Small intestine (tissue), 7 donors: ENCODE data around the gene STK16. TPM values are rescaled to one million over a fixed set of nuclear protein-coding genes. Genes with fewer than 3 reads are reported as not detected.
"Not testable (repeated sequence)": the region's sequence is repeated elsewhere in the genome, so short reads cannot be mapped to it uniquely, and the experiment has no call there.

Source experiments
- DNase-seq, 2 donors: peaks; one replicate each; pipeline versions ENCODE4 v3.0.0 to v3.0.0-alpha.2; 2013
- FAIRE-seq: peaks from 2 replicates; lab custom pipeline; 2012; peaks lifted over from hg19 to GRCh38; lab: Jason Lieb, UNC
- H3K27ac ChIP-seq, 3 donors: one replicate each; pipeline ENCODE4 v1.5.1; 2013; ENCODE audit warnings: low read length in 2 of 3, mild to moderate bottlenecking in 2 of 3, control low read depth in 1 of 3, inconsistent platforms in 1 of 3, low read depth in 1 of 3, moderate library complexity in 1 of 3
- H3K27me3 ChIP-seq, 3 donors: one replicate each; pipeline ENCODE4 v1.6.1; 2013; ENCODE audit warnings: low read length in 3 of 3, inconsistent platforms in 1 of 3; ENCODE audit not compliant: control insufficient read depth in 3 of 3, insufficient read depth in 3 of 3
- H3K36me3 ChIP-seq, 3 donors: one replicate each; pipeline ENCODE4 v1.6.1; 2013; ENCODE audit warnings: low read length in 3 of 3, inconsistent platforms in 1 of 3, low read depth in 1 of 3, mild to moderate bottlenecking in 1 of 3, moderate library complexity in 1 of 3; ENCODE audit not compliant: control insufficient read depth in 3 of 3, insufficient read depth in 2 of 3
- H3K4me1 ChIP-seq, 3 donors: one replicate each; pipeline ENCODE4 v1.6.1; 2013; ENCODE audit warnings: low read length in 2 of 3, inconsistent platforms in 1 of 3, low read depth in 1 of 3, mild to moderate bottlenecking in 1 of 3, moderate library complexity in 1 of 3; ENCODE audit not compliant: control insufficient read depth in 3 of 3, insufficient read depth in 2 of 3
- H3K4me3 ChIP-seq, 3 donors: one replicate each; pipeline ENCODE4 v1.5.1; 2013; ENCODE audit warnings: low read length in 3 of 3, control low read depth in 1 of 3, inconsistent platforms in 1 of 3, low read depth in 1 of 3, mild to moderate bottlenecking in 1 of 3, moderate library complexity in 1 of 3
- H3K9me3 ChIP-seq, 2 donors: one replicate each; pipeline ENCODE4 v1.6.1; 2013; ENCODE audit warnings: low read depth in 1 of 2, low read length in 1 of 2; ENCODE audit not compliant: control insufficient read depth in 2 of 2, insufficient read depth in 1 of 2
- WGBS, 3 donors: extraction: QIAGEN DNeasy Blood & Tissue Kit; methylation state at CpG; one replicate each; pipeline ENCODE4 v1.1.7; 2013; 5-methylcytosine and 5-hydroxymethylcytosine counted together
- polyA plus RNA-seq, 4 donors: library from polyadenylated mRNA; stranded (reverse) in 3 of 4; unstranded in 1 of 4; fragments of 200-250 nt in 3 of 4; fragments of 120-200 nt in 1 of 4; gene quantifications; one replicate each; pipeline versions ENCODE4 v1.2.1 to v1.2.3, GENCODE V29; 2013
- donor health status: healthy with polysubstance abuse.
- donor health status: control.
- donor health status: control.
- donor health status: Bipolar disorder and iron deficiency.
- donor health status: healthy.

Gene STK16
- polyA plus RNA-seq, 4 donors = 31.1 to 53.4 (median 42.6) TPM

- peak overlapping the region; percentile 65 to 77 (median 73) for H3K4me3 ChIP-seq
- peaks cover 0 to 39% (median 0%) of the 10 kb centered on the region in 3 donors for H3K27me3 ChIP-seq
- H3K27ac ChIP-seq = peak overlapping the region in 2 of 3 donors; percentile 6 to 94
- no peaks in the 10 kb centered on the region for H3K9me3 ChIP-seq
- WGBS, 3 donors = 2 to 6% (median 3%) methylated on average over 9 of the region's 9 CpGs
- H3K36me3 ChIP-seq = peaks cover 0 to 34% (median 2%) of the 10 kb centered on the region in 3 donors
- FAIRE-seq (no peak), DNase-seq (peak in 1 of 2 donors; percentile 29)
- peaks cover 8 to 60% (median 11%) of the 10 kb centered on the region in 3 donors for H3K4me1 ChIP-seq
These were observed 7.3 kb downstream of the STK16 start for GRCh38 chr2:219252570-219252899.

GRCh38 chr2:219252900-219253752, 7.8 kb downstream of the STK16 start, which contains the start of gene TUBA4B:
Gene TUBA4B, plus strand, starts transcription at chr2:219253243. Its CDS starts 165 bp downstream, at chr2:219253408.
- Histone ChIP-seq H3K9me3 (no peaks in the 10 kb centered on the region), H3K27me3 (peaks cover 0 to 39% (median 0%) of the 10 kb centered on the region in 3 donors), H3K27ac (peak within 1 kb of the TSS; percentile 34 to 94 (median 62)), H3K4me1 (peaks cover 8 to 55% (median 9%) of the 10 kb centered on the region in 3 donors), H3K36me3 (peaks cover 0 to 28% (median 2%) of the 10 kb centered on the region in 3 donors), H3K4me3 (peak within 1 kb of the TSS; percentile 65 to 77 (median 73))
- FAIRE-seq (no peak), DNase-seq (peak; percentile 45 to 49)
- 1 to 2% (median 1%) methylated on average over 47 to 49 of the region's 49 CpGs for WGBS, 3 donors

GRCh38 chr2:219253753-219254589, 8.7 kb downstream of the STK16 start, which contains the start of gene TUBA4A:
Gene TUBA4A, minus strand, starts transcription at chr2:219253918. Its CDS starts 60 bp downstream, at chr2:219253858.
- Histone ChIP-seq H3K36me3 (peaks cover 0 to 21% (median 2%) of the 10 kb centered on the region in 3 donors), H3K9me3 (no peaks in the 10 kb centered on the region), H3K27ac (peak within 1 kb of the TSS; percentile 34 to 94 (median 62)), H3K4me1 (peaks cover 2 to 47% (median 8%) of the 10 kb centered on the region in 3 donors), H3K4me3 (peak within 1 kb of the TSS; percentile 65 to 77 (median 73)), H3K27me3 (peaks cover 0 to 39% (median 0%) of the 10 kb centered on the region in 3 donors)
- FAIRE-seq (no peak), DNase-seq (peak; percentile 89 to 90)
- WGBS, 3 donors = 0% methylated on average over 45 to 76 of the region's 76 CpGs

GRCh38 chr2:219254590-219255201, 9.4 kb downstream of the STK16 start:
- Histone ChIP-seq H3K4me3 (peak overlapping the region; percentile 65 to 77 (median 73)), H3K36me3 (peaks cover 0 to 20% (median 2%) of the 10 kb centered on the region in 3 donors), H3K9me3 (no peaks in the 10 kb centered on the region), H3K27me3 (peaks cover 0 to 41% (median 0%) of the 10 kb centered on the region in 3 donors), H3K4me1 (peaks cover 2 to 39% (median 8%) of the 10 kb centered on the region in 3 donors), H3K27ac (peak overlapping the region in 2 of 3 donors; percentile 22 to 94)
- WGBS, 3 donors = 16 to 19% (median 19%) methylated on average over 12 of the region's 12 CpGs
- DNase-seq = peak in 1 of 2 donors; percentile 27
- FAIRE-seq = no peak

GRCh38 chr2:219258942-219259341, 13.7 kb downstream of the STK16 start:
- not testable (repeated sequence) for H3K27ac ChIP-seq, H3K4me1 ChIP-seq, DNase-seq, H3K4me3 ChIP-seq, H3K9me3 ChIP-seq, H3K36me3 ChIP-seq, FAIRE-seq
- H3K27me3 ChIP-seq = peaks cover 0 to 40% (median 0%) of the 10 kb centered on the region in 3 donors
- 81 to 87% (median 85%) methylated on average over 10 of the region's 10 CpGs for WGBS, 3 donors

- FAIRE-seq (no peak), DNase-seq (no peak)
- Histone ChIP-seq H3K27ac (no peak overlapping the region), H3K4me1 (no peaks in the 10 kb centered on the region), H3K4me3 (no peak overlapping the region), H3K36me3 (no peaks in the 10 kb centered on the region), H3K27me3 (peaks cover 0 to 20% (median 0%) of the 10 kb centered on the region in 3 donors), H3K9me3 (no peaks in the 10 kb centered on the region)
- 62 to 78% (median 76%) methylated on average over 5 of the region's 5 CpGs for WGBS, 3 donors
These were observed 16.0 kb downstream of the STK16 start for GRCh38 chr2:219261024-219261855.

GRCh38 chr2:219266232-219266631, 21.0 kb downstream of the STK16 start:
- H3K27me3 ChIP-seq = peaks cover 0 to 6% (median 0%) of the 10 kb centered on the region in 3 donors
- no peak overlapping the region for H3K27ac ChIP-seq
- H3K36me3 ChIP-seq = no peaks in the 10 kb centered on the region
- peaks cover 0 to 14% (median 0%) of the 10 kb centered on the region in 3 donors for H3K4me1 ChIP-seq
- FAIRE-seq = no peak
- H3K4me3 ChIP-seq = no peak overlapping the region
- DNase-seq = no peak
- H3K9me3 ChIP-seq = no peaks in the 10 kb centered on the region
- WGBS, 3 donors = 72 to 78% (median 78%) methylated on average over 5 of the region's 5 CpGs
